IMR-90 (cell line): ENCODE results near the gene SEZ6L2. TPM values are rescaled to one million over a fixed set of nuclear protein-coding genes. Genes with fewer than 3 reads are reported as not detected.

Experiments
- ATAC-seq: fragments of 200-7000 bp; cut with Tn5 transposase; 2 replicates; pipeline ENCODE4 v1.9.1; 2020; ENCODE audit warnings: low read depth, mild to moderate bottlenecking, moderate library complexity
- BruUV-seq: library from RNA; stranded (reverse); fragments of 400-500 nt; replicated peaks from 2 replicates; lab custom pipeline; 2021; lab: Mats Ljungman, UMichigan
- CTCF ChIA-PET: fragments of 300-600 bp; formaldehyde crosslinking; extraction: SDS; loops from one replicate; lab custom pipeline; 2021; ENCODE audit warnings: antibody characterized with exemption; lab: Yijun Ruan, JAX
- POLR2A ChIA-PET: fragments of 300-600 bp; sonication (Branson Sonifier 250); formaldehyde crosslinking; loops from one replicate; lab custom pipeline; 2022; ENCODE audit warnings: antibody characterized with exemption; ENCODE audit not compliant: unreplicated experiment; lab: Charles Lee
- DNase-seq: peaks from one replicate; pipeline ENCODE4 v3.0.0; 2013
- H2AFZ ChIP-seq: replicated peaks from 2 replicates; pipeline ENCODE3; 2013; ENCODE audit warnings: low read length, mild to moderate bottlenecking; ENCODE audit not compliant: poor library complexity
- H2AK5ac ChIP-seq: 2 replicates; pipeline ENCODE4 v1.6.1; 2013; ENCODE audit warnings: low read depth, low read length, inconsistent platforms
- H2AK9ac ChIP-seq: replicated peaks from 2 replicates; pipeline ENCODE3; 2013; ENCODE audit warnings: mild to moderate bottlenecking, low read depth, low read length, moderate library complexity; ENCODE audit not compliant: poor library complexity
- H2BK120ac ChIP-seq: 2 replicates; pipeline ENCODE4 v1.6.1; 2013; ENCODE audit warnings: low read depth, low read length, inconsistent platforms
- H2BK15ac ChIP-seq: 3 replicates; pipeline ENCODE4 v1.6.1; 2013; ENCODE audit warnings: low read depth, low read length, inconsistent platforms
- H2BK20ac ChIP-seq: 2 replicates; pipeline ENCODE4 v1.6.1; 2013; ENCODE audit warnings: low read depth, mild to moderate bottlenecking, inconsistent platforms, low read length, moderate library complexity
- H2BK5ac ChIP-seq: 2 replicates; pipeline ENCODE4 v1.6.1; 2013; ENCODE audit warnings: mild to moderate bottlenecking, low read depth, low read length, inconsistent platforms; ENCODE audit not compliant: poor library complexity, severe bottlenecking
- H3K14ac ChIP-seq: replicated peaks from 2 replicates; pipeline ENCODE4 v1.6.1; 2013; ENCODE audit warnings: low read depth, low read length, inconsistent platforms
- H3K18ac ChIP-seq: 2 replicates; pipeline ENCODE4 v1.6.1; 2013; ENCODE audit warnings: low read depth, low read length, control low read depth
- H3K23ac ChIP-seq: 2 replicates; pipeline ENCODE4 v1.6.1; 2013; ENCODE audit warnings: low read depth, low read length, inconsistent platforms
- H3K27ac ChIP-seq: 2 replicates; pipeline ENCODE4 v1.5.1; 2013; ENCODE audit warnings: mild to moderate bottlenecking, control low read depth, low read length; ENCODE audit not compliant: insufficient read depth
- H3K27me3 ChIP-seq: 2 replicates; pipeline ENCODE4 v1.6.1; 2013; ENCODE audit warnings: low read length; ENCODE audit not compliant: control insufficient read depth, insufficient read depth
- H3K36me3 ChIP-seq: 2 replicates; pipeline ENCODE4 v1.6.1; 2013; ENCODE audit warnings: low read length, mixed read lengths; ENCODE audit not compliant: control insufficient read depth, insufficient read depth
- H3K4ac ChIP-seq: 2 replicates; pipeline ENCODE4 v1.6.1; 2013; ENCODE audit warnings: low read depth, low read length, inconsistent platforms
- H3K4me1 ChIP-seq: 2 replicates; pipeline ENCODE4 v1.6.1; 2013; ENCODE audit warnings: low read length, mixed read lengths; ENCODE audit not compliant: control insufficient read depth, insufficient read depth
- H3K4me2 ChIP-seq: 2 replicates; pipeline ENCODE4 v1.6.1; 2013; ENCODE audit warnings: low read depth, mild to moderate bottlenecking, control low read depth, low read length, moderate library complexity
- H3K4me3 ChIP-seq: 2 replicates; pipeline ENCODE4 v1.5.1; 2013; ENCODE audit warnings: low read depth, mild to moderate bottlenecking, control low read depth, low read length, moderate library complexity; ENCODE audit not compliant: insufficient read depth
- H3K56ac ChIP-seq: 2 replicates; pipeline ENCODE4 v1.6.1; 2013; ENCODE audit warnings: low read length, inconsistent platforms; ENCODE audit not compliant: insufficient read depth; ENCODE audit errors: extremely low read depth
- H3K79me1 ChIP-seq, 2 experiments: 2 replicates each; pipeline ENCODE4 v1.6.1; 2013; ENCODE audit warnings: low read length in 2 of 2, inconsistent platforms in 1 of 2, low read depth in 1 of 2
- H3K9ac ChIP-seq: 2 replicates; pipeline ENCODE4 v1.6.1; 2013; ENCODE audit warnings: low read depth, low read length, control low read depth
- H3K9me1 ChIP-seq: 2 replicates; pipeline ENCODE4 v1.6.1; 2013; ENCODE audit warnings: low read length, inconsistent platforms; ENCODE audit not compliant: insufficient read depth
- H3K9me3 ChIP-seq: 2 replicates; pipeline ENCODE4 v1.6.1; 2013; ENCODE audit warnings: low read length; ENCODE audit not compliant: control insufficient read depth, insufficient read depth
- H4K20me1 ChIP-seq: 2 replicates; pipeline ENCODE4 v1.6.1; 2013; ENCODE audit warnings: low read length, inconsistent platforms; ENCODE audit not compliant: insufficient read depth
- H4K5ac ChIP-seq: 2 replicates; pipeline ENCODE4 v1.6.1; 2013; ENCODE audit warnings: mild to moderate bottlenecking, low read depth, low read length, control low read depth
- H4K8ac ChIP-seq, 2 experiments: 2 replicates each; pipeline ENCODE4 v1.6.1; 2013; ENCODE audit warnings: low read depth in 2 of 2, low read length in 2 of 2, control low read depth in 1 of 2, inconsistent platforms in 1 of 2
- H4K91ac ChIP-seq: 2 replicates; pipeline ENCODE4 v1.6.1; 2013; ENCODE audit warnings: low read depth, low read length, inconsistent platforms; ENCODE audit not compliant: insufficient read depth
- BHLHE40 ChIP-seq: fragments of 150-350 bp; IDR thresholded peaks from 2 replicates; pipeline ENCODE4 v1.6.1; 2016; ENCODE audit warnings: mild to moderate bottlenecking, low read depth, low read length
- CEBPB ChIP-seq: IDR thresholded peaks from 2 replicates; pipeline ENCODE4 v1.6.1; 2012; ENCODE audit warnings: low read depth, low read length, improper control_type of control experiment
- CHD1 ChIP-seq: IDR thresholded peaks from 2 replicates; pipeline ENCODE4 v1.6.1; 2012; ENCODE audit warnings: low read depth, low read length, improper control_type of control experiment
- FOS ChIP-seq: fragments of 150-350 bp; IDR thresholded peaks from 2 replicates; pipeline ENCODE4 v1.6.1; 2016; ENCODE audit warnings: low read depth, low read length
- MAFK ChIP-seq: IDR thresholded peaks from 2 replicates; pipeline ENCODE4 v1.6.1; 2012; ENCODE audit warnings: low read depth, low read length, improper control_type of control experiment
- MAZ ChIP-seq: IDR thresholded peaks from 2 replicates; pipeline ENCODE4 v1.6.1; 2012; ENCODE audit warnings: low read depth, mild to moderate bottlenecking, low read length, improper control_type of control experiment, moderate library complexity, borderline replicate concordance
- MXI1 ChIP-seq: IDR thresholded peaks from 2 replicates; pipeline ENCODE4 v1.6.1; 2012; ENCODE audit warnings: low read depth, mild to moderate bottlenecking, low read length, moderate library complexity, borderline replicate concordance
- NFE2L2 ChIP-seq: fragments of 150-350 bp; IDR thresholded peaks from 2 replicates; pipeline ENCODE4 v1.6.1; 2016; ENCODE audit warnings: low read depth, mild to moderate bottlenecking, low read length
- POLR2A ChIP-seq: IDR thresholded peaks from 2 replicates; pipeline ENCODE4 v1.6.1; 2012; ENCODE audit warnings: mild to moderate bottlenecking, low read depth, low read length
- RCOR1 ChIP-seq: IDR thresholded peaks from 2 replicates; pipeline ENCODE4 v1.6.1; 2012; ENCODE audit warnings: mild to moderate bottlenecking, low read length, improper control_type of control experiment; ENCODE audit not compliant: insufficient replicate concordance
- RFX5 ChIP-seq: IDR thresholded peaks from 2 replicates; pipeline ENCODE4 v1.8.0; 2012; ENCODE audit warnings: low read depth, mild to moderate bottlenecking, low read length, moderate library complexity
- SMC3 ChIP-seq: fragments of 150-350 bp; IDR thresholded peaks from 2 replicates; pipeline ENCODE4 v1.6.1; 2016; ENCODE audit warnings: low read depth, mild to moderate bottlenecking, antibody characterized with exemption, low read length, moderate library complexity
- WGBS, 2 experiments: methylation state at CpG; one replicate each; pipeline versions ENCODE4 v1.1.5 to v1.1.7; 2013; ENCODE audit warnings: missing lambda C conversion rate in 2 of 2; ENCODE audit not compliant: insufficient read length in 1 of 2; ENCODE audit errors: extremely low coverage in 2 of 2; 5-methylcytosine and 5-hydroxymethylcytosine counted together
- dilution Hi-C: fragments of 300-500 bp; cut with HindIII; formaldehyde crosslinking; loops from one replicate; pipeline ENCODE4 v1.14.3; 2018; ENCODE audit warnings: low sequenced_read_pairs; ENCODE audit not compliant: unreplicated experiment
- in situ Hi-C: fragments of 300-500 bp; cut with MboI; formaldehyde crosslinking; loops from 3 replicates; pipeline ENCODE4 v1.14.3; 2019; ENCODE audit warnings: low sequenced_read_pairs, inconsistent platforms, mixed read lengths
- intact Hi-C: fragments of 100-400 bp; cut with micrococcal nuclease; formaldehyde crosslinking; loops from 2 replicates; pipeline ENCODE4 v1.10.0; 2022
- polyA plus RNA-seq, 3 experiments: library from polyadenylated mRNA; depleted of rRNA; stranded (reverse); fragments of >200 nt; gene quantifications; 2 replicates each; pipeline ENCODE4 v1.2.3, GENCODE V29; 2012; ENCODE audit warnings: low replicate concordance in 1 of 3
- total RNA-seq: library from RNA; depleted of rRNA; stranded (reverse); fragments of >200 nt; gene quantifications from 2 replicates; pipeline ENCODE4 v1.2.3, GENCODE V29; 2012
- TF ChIP-seq, protein P1 (sequence below): conservative IDR thresholded peaks from 2 replicates; pipeline ENCODE4 v1.5.1; 2012; ENCODE audit warnings: mild to moderate bottlenecking, low read depth, low read length, improper control_type of control experiment
- TF ChIP-seq, protein P2 (sequence below): fragments of 150-350 bp; IDR thresholded peaks from 2 replicates; pipeline ENCODE4 v1.6.1; 2017; ENCODE audit warnings: mild to moderate bottlenecking, antibody characterized with exemption, low read length, low read depth
- TF ChIP-seq, protein P3 (sequence below): fragments of 150-350 bp; IDR thresholded peaks from 2 replicates; pipeline ENCODE4 v1.6.1; 2016; ENCODE audit warnings: low read depth, mild to moderate bottlenecking, low read length, moderate library complexity, borderline replicate concordance

The SEZ6L2 gene
- total and polyA plus RNA-seq, 2 of the 4 experiments (the other 2 are of a cell fraction): 0.72 to 10.5 TPM

DNA sequence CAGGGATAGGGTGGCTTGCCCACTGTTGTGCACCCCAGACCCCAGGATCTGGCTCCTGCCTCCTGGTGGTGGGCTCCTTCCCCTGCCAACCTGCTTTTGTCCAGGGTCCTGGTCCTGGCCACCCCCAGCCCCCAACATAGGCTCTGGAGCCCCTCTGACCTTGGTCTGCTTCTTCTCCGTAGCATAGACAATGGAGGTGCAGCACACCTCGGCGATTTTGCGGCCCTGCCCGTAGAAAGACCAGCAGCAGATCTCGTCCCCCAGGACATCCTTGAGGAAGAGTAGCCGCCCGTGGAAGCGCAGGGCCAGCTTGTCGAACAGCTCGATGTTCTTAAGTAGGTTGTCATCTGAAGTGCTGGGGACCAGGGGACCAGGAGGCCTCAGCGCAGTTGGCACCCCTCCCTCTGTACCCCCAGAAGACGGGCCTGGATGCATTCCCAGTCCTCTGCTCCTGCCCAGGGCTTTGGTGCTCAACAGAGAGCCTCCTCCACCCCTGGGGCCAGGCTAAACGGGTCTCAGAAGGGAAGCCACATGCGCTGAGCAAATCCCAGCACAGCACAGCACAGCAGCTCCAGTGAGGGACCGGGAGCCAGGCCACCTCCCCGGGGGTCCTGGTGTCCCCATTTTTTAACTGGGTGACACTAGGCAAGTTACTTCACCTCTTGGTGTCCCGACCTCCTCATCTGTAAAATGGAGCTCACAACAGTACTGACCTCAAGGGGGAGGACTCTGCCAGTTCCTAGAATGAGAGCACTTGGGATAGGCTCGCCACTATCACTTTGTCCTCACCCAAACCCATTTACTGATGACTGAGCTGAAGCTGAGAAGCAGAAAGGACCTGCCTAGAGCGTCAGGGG, 11.7 kb upstream of the SEZ6L2 start:
- BruUV-seq: no TSS peak
- Histone ChIP-seq H3K9ac (no peak overlapping the region), H2BK15ac (no peak overlapping the region), H3K79me1 (peaks cover 5 to 23% of the 10 kb centered on the region in 2 experiments; a peak in 2 of 4 replicates), H4K5ac (no peak overlapping the region), H3K9me1 (peaks cover 19% of the 10 kb centered on the region), H2BK20ac (no peak overlapping the region), H3K36me3 (peaks cover 17% of the 10 kb centered on the region), H4K8ac (no peak overlapping the region), H2AFZ (no peak overlapping the region), H2BK5ac (no peak overlapping the region), H4K91ac (no peak overlapping the region), H3K18ac (no peak overlapping the region), H2AK5ac (no peak overlapping the region), H3K4me2 (no peak overlapping the region), H3K4me3 (no peak overlapping the region), H3K23ac (no peak overlapping the region), H3K9me3 (no peaks in the 10 kb centered on the region), H3K4ac (no peak overlapping the region), H3K14ac (no peak overlapping the region), H3K56ac (no peak overlapping the region), H2BK120ac (no peak overlapping the region), H3K27ac (no peak overlapping the region), H3K27me3 (no peaks in the 10 kb centered on the region), H4K20me1 (peaks cover 6% of the 10 kb centered on the region; the same call in 1 of the 2 replicates), H3K4me1 (no peaks in the 10 kb centered on the region; the same call in none of the 2 replicates), H2AK9ac (no peak overlapping the region)
- ChIA-PET POLR2A (no interaction called here), CTCF (no interaction called here)
- in situ Hi-C loops (no loop called here), intact Hi-C loops (no loop called here), dilution Hi-C loops (no loop called here)
- ATAC-seq (no peak), DNase-seq (no peak)
- 93% methylated on average over 3 of the region's 20 CpGs; no CpG with 5 or more reads in 1 of the 2 experiments for WGBS, 2 experiments
- no peak for TF ChIP-seq BHLHE40
- no peak for TF ChIP-seq CEBPB
- TF ChIP-seq, protein P1, sequence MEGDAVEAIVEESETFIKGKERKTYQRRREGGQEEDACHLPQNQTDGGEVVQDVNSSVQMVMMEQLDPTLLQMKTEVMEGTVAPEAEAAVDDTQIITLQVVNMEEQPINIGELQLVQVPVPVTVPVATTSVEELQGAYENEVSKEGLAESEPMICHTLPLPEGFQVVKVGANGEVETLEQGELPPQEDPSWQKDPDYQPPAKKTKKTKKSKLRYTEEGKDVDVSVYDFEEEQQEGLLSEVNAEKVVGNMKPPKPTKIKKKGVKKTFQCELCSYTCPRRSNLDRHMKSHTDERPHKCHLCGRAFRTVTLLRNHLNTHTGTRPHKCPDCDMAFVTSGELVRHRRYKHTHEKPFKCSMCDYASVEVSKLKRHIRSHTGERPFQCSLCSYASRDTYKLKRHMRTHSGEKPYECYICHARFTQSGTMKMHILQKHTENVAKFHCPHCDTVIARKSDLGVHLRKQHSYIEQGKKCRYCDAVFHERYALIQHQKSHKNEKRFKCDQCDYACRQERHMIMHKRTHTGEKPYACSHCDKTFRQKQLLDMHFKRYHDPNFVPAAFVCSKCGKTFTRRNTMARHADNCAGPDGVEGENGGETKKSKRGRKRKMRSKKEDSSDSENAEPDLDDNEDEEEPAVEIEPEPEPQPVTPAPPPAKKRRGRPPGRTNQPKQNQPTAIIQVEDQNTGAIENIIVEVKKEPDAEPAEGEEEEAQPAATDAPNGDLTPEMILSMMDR: no peak
- TF ChIP-seq RCOR1: no peak
- TF ChIP-seq MAFK: no peak
- TF ChIP-seq MXI1: no peak
- TF ChIP-seq RFX5: no peak
- no peak for TF ChIP-seq NFE2L2
- TF ChIP-seq SMC3: no peak
- no peak for TF ChIP-seq MAZ
- no peak for TF ChIP-seq CHD1
- TF ChIP-seq FOS: no peak
- TF ChIP-seq, protein P2, sequence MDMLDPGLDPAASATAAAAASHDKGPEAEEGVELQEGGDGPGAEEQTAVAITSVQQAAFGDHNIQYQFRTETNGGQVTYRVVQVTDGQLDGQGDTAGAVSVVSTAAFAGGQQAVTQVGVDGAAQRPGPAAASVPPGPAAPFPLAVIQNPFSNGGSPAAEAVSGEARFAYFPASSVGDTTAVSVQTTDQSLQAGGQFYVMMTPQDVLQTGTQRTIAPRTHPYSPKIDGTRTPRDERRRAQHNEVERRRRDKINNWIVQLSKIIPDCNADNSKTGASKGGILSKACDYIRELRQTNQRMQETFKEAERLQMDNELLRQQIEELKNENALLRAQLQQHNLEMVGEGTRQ: no peak
- no peak for TF ChIP-seq POLR2A
- TF ChIP-seq, protein P3, sequence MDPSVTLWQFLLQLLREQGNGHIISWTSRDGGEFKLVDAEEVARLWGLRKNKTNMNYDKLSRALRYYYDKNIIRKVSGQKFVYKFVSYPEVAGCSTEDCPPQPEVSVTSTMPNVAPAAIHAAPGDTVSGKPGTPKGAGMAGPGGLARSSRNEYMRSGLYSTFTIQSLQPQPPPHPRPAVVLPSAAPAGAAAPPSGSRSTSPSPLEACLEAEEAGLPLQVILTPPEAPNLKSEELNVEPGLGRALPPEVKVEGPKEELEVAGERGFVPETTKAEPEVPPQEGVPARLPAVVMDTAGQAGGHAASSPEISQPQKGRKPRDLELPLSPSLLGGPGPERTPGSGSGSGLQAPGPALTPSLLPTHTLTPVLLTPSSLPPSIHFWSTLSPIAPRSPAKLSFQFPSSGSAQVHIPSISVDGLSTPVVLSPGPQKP: no peak
